ENCODE data around the gene FARSA.
"Not testable (repeated sequence)": the region's sequence is repeated elsewhere in the genome, so short reads cannot be mapped to it uniquely, and the experiment has no call there.

FARSA gene

DNA sequence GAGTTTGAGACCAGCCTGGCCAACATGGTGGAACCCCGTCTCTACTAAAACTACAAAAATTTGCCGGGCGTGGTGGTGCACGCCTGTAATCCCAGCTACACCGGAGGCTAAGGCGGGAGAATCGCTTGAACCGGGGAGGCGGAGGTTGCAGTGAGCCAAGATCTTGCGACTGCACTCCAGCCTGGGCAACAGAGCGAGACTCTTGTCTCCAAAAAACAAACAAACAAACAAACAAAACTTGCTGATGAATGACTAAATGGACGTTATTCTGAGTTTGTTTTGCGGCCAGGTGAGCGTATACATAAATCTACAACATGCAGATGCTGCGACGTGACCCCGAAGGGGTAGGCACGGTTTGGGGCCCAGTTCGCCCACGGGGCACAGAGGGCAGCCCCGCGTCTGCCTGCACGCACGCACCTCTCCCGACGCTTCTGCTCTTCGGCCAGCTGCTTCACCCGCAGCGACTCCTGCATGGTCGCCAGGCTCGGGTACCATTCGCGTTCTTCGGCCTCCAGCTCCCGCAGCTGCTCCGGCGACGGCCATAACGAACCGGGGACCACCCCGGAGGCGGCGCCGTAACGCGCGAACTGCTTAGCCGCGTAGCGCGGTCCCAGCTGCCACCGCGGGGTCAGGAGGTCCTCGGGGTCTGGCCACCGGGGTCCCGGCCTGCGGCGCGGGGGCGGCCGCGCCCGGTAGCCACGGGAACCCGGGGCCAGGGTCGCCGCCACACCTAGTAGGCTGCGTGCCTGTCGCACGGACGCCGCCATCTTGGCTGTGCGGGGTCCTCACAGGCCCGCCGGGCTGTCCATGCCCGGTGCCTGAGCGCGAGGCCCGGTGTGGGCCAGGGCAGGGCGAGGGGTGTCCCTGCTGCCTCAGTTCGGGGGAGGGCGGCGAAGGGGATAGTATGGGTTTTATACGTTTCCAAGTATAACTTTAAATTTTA, 23.2 kb upstream of the FARSA start, which contains the start of gene GADD45GIP1:
GADD45GIP1 (minus strand) TSS at position 778 of the 943 bp plus-strand sequence; CDS start at position 767, 11 bp downstream.
- TF ChIP-seq, protein P1, sequence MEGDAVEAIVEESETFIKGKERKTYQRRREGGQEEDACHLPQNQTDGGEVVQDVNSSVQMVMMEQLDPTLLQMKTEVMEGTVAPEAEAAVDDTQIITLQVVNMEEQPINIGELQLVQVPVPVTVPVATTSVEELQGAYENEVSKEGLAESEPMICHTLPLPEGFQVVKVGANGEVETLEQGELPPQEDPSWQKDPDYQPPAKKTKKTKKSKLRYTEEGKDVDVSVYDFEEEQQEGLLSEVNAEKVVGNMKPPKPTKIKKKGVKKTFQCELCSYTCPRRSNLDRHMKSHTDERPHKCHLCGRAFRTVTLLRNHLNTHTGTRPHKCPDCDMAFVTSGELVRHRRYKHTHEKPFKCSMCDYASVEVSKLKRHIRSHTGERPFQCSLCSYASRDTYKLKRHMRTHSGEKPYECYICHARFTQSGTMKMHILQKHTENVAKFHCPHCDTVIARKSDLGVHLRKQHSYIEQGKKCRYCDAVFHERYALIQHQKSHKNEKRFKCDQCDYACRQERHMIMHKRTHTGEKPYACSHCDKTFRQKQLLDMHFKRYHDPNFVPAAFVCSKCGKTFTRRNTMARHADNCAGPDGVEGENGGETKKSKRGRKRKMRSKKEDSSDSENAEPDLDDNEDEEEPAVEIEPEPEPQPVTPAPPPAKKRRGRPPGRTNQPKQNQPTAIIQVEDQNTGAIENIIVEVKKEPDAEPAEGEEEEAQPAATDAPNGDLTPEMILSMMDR (conservative IDR thresholded peaks at IDR 0.05): no peak
- peak within 1 kb of the TSS; percentile 91 for H3K27ac ChIP-seq

DNA sequence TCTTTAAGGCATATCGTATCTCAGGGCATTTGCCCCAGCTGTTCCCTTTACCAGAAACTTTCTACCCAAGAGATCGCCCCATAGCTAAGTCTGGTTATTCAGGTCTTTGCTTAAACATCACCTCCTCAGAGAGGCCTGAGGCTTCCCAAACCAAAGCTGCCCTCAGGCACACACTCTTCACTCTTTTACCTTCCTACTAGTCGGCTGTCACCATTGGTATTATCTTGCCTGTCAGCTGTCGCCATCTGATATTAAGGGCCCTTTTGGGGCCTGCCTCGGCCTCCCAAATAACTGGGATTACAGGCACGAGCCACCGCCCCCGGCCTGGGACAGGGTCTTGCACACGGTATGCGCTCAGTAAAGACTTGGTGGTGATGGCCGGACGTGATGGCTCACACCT, 22.5 kb upstream of the FARSA start:
- TF ChIP-seq, protein P1 (conservative IDR thresholded peaks at IDR 0.05): no peak
- peak overlapping the region; percentile 91 for H3K27ac ChIP-seq

DNA sequence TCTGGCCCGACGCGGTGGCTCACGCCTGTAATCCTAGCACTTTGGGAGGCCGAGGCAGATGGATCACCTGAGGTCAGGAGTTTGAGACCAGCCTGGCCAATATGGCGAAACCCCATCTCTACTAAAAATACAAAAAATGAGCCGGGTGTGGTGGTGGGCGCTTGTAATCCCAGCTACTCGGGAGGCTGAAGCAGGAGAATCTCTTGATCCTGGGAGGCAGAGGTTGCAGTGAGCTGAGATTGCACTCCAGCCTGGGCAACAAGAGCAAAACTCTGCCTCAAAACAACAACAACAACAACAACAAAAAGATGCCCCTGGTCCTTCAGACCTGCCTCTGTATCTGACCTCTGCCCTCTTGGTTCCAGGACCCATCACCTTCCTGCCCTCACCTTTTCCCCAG, 22.1 kb upstream of the FARSA start:
- H3K27ac ChIP-seq: peak overlapping the region; percentile 91

DNA sequence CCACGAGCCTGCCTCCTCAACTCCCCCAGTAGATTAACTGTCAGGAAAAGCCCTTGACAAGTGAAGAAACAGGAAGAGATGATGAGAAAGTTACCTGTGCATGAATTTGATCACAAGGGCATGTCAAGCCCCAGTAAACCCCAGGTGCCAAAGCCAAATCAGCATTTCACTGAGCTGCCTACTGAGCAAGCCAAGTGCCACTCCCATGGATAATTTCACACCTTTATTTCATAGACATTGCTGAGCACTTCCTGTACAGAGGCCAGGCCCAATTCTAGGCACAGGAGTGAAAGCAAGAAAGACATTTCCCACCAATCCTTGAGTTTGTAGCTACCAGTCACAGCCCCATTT, 21.1 kb upstream of the FARSA start:
- 0 out of 2 replicates have a peak overlapping the region, but pooled peaks have one; percentile 91 for H3K27ac ChIP-seq

DNA sequence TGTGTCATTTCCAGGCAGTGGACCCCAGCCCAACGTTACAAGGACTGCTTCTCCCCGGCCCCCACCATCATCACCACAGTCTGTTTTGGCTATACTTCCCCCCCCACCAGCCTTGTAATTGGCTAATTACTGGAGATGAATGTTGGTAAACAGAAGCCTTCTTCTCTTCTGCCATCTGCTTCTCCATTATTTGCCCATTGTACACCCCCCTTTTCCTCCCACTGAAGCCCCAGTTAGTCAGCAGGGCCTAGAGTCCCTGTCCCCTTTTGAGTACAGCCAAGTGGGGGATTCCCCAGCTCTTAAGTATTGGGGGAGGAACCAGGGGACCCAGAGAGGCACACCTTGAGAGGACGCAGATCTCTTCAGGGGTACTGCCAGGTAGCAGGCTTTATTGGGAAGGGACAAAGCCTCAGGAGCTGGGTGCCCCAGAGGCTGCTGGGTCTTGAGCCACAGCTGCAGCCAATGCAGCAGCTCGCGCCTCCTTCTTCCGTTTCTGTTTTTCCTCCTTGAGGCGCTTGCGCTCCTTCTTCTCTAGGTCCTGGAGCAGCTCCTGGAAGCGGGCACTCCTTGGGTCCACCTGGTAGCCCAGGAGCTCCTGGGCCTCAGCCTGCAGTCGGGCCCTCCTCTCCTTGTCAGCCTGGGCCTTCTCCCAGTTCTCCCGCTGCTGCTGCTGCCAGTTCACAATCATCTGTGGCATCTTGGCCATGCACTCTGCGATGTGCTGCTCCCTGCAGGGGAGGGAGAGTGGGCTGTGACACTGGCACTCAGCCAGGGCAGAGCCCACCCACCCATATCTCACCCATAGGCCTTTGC, 20.5 kb upstream of the FARSA start:
- 0 out of 2 replicates have a peak overlapping the region, but pooled peaks have one; percentile 91 for H3K27ac ChIP-seq
- TF ChIP-seq, protein P1 (conservative IDR thresholded peaks at IDR 0.05): no peak

More for the DNA sequence above, 21.1 kb upstream of the FARSA start:
- TF ChIP-seq, protein P1 (conservative IDR thresholded peaks at IDR 0.05): no peak

DNA sequence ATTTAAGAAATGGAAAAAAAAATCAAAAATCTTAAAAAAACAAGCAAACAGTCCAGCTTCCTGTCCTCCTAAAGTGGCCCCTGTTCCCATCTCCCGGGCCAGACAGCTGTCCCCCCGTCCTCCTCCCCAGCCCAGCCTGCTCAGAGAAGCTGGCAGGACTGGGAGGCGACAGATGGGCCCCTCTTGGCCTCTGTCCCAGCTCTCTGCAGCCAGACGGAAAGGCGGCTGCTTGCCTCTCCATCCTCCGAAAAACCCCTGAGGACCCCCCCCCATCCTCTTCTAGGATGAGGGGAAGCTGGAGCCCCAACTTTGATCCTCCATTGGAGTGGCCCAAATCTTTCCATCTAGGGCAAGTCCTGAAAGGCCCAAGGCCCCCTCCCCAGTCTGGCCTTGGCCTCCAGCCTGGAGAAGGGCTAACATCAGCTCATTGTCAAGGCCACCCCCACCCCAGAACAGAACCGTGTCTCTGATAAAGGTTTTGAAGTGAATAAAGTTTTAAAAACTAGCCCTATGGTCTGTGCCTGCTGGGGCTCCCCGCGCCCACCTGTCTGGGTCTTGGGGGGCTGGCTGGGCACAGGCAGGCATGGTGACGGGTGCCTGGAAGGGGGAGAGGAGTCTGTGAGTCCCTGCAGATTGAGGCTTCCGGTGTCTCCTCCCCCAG, 19.8 kb upstream of the FARSA start:
- no peak overlapping the region for H3K27ac ChIP-seq
- TF ChIP-seq, protein P1 (conservative IDR thresholded peaks at IDR 0.05): no peak

DNA sequence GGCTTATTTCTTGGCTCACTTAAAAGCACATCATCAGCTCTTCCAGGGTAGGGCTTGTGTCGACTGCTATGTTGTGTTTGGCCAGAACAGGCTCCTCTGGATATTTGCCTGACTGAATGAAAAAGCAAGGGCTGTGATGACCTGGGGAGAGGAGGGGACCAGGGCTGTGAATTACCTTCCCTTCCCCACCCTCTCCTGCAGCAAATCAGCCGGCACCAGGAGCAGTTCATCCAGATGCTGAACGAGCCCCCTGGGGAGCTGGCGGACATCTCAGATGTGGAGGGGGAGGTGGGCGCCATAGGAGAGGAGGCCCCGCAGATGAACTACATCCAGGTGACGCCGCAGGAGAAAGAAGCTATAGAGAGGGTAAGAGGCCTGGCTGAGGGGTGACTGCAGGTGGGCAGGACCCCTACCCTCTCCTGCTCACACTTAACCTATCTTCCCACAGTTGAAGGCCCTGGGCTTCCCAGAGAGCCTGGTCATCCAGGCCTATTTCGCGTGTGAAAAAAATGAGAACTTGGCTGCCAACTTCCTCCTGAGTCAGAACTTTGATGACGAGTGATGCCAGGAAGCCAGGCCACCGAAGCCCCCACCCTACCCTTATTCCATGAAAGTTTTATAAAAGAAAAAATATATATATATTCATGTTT, 19.1 kb upstream of the FARSA start:
- TF ChIP-seq, protein P1 (conservative IDR thresholded peaks at IDR 0.05): no peak
- no peak overlapping the region for H3K27ac ChIP-seq

DNA sequence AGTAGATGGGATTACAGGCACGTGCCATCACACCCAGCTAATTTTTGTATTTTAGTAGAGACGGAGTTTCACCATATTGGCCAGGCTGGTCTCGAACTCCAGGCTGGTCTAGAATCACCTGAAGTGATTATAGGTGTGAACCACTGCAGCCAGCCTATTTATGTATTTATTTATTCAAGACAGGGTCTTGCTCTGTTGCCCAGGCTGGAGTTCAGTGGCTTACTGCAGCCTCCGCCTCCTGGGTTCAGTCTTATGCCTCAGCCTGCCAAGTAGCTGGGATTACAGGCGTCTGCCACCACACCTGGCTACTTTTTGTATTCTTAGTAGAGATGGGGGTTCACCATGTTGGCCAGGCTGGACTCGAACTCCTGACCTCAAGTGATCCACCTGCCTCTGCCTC, 18.5 kb upstream of the FARSA start:
- H3K27ac ChIP-seq: not testable (repeated sequence)
